B cell (primary cell): ENCODE data around the gene PLK1. TPM values are rescaled to one million over a fixed set of nuclear protein-coding genes. Genes with fewer than 3 reads are reported as not detected.

Source experiments
- ATAC-seq: fragments of 200-7000 bp; cut with Tn5 transposase; one replicate; pipeline ENCODE4 v1.10.0; 2021; ENCODE audit warnings: low read depth, mild to moderate bottlenecking, moderate number of reproducible peaks, moderate library complexity
- CTCF ChIA-PET: fragments of 350-600 bp; sonication (Branson Sonifier 250); formaldehyde crosslinking; loops from one replicate; lab custom pipeline; 2021; ENCODE audit warnings: antibody characterized with exemption, inconsistent platforms; lab: Charles Lee
- POLR2A ChIA-PET: fragments of 350-600 bp; sonication (Branson Sonifier 250); formaldehyde crosslinking; loops from one replicate; lab custom pipeline; 2021; ENCODE audit warnings: antibody characterized with exemption; lab: Charles Lee
- DNase-seq: peaks from one replicate; pipeline ENCODE4 v3.0.0; 2013
- H2AFZ ChIP-seq: 2 replicates; pipeline ENCODE4 v1.6.1; 2012; ENCODE audit warnings: mild to moderate bottlenecking, low read depth, low read length; ENCODE audit not compliant: insufficient read depth, poor library complexity, severe bottlenecking
- H3K27ac ChIP-seq, 2 donors: 1 replicate in 1 of 2; 2 replicates in 1 of 2; pipeline ENCODE4 v1.5.1; 2012 to 2013; ENCODE audit warnings: low read length in 2 of 2, mild to moderate bottlenecking in 2 of 2, moderate library complexity in 1 of 2
- H3K27me3 ChIP-seq, 4 experiments: fragments of 200-600 bp in 1 of 4; sonication (generic) in 1 of 4; replicated peaks in 1 of 4; 1 replicate in 2 of 4; 2 replicates in 2 of 4; pipeline versions ENCODE4 v1.6.1 to v1.7.0; 2013 to 2016; ENCODE audit warnings: low read length in 3 of 4, mild to moderate bottlenecking in 2 of 4, mixed read lengths in 1 of 4, moderate library complexity in 1 of 4; ENCODE audit not compliant: insufficient read depth in 4 of 4, control insufficient read depth in 3 of 4; ENCODE audit errors: control extremely low read depth in 1 of 4
- H3K36me3 ChIP-seq, 2 experiments: replicated peaks in 1 of 2; 1 replicate in 1 of 2; 2 replicates in 1 of 2; pipeline versions ENCODE4 v1.6.1 to v1.7.1; 2013; ENCODE audit warnings: low read length in 1 of 2; ENCODE audit not compliant: insufficient read depth in 2 of 2, control insufficient read depth in 1 of 2; ENCODE audit errors: control extremely low read depth in 1 of 2, extremely low read depth in 1 of 2
- H3K4me1 ChIP-seq, 2 donors: fragments of 200-600 bp in 1 of 2; sonication (generic) in 1 of 2; 1 replicate in 1 of 2; 2 replicates in 1 of 2; pipeline versions ENCODE4 v1.5.1 to v1.6.1; 2013 to 2017; ENCODE audit warnings: low read length in 2 of 2; ENCODE audit not compliant: control insufficient read depth in 2 of 2, insufficient read depth in 2 of 2
- H3K4me2 ChIP-seq: replicated peaks from 2 replicates; pipeline ENCODE3; 2012; ENCODE audit warnings: mild to moderate bottlenecking, low read depth, low read length; ENCODE audit not compliant: poor library complexity, severe bottlenecking
- H3K4me3 ChIP-seq, 5 experiments: fragments of 200-600 bp in 1 of 5; sonication (generic) in 1 of 5; 1 replicate in 3 of 5; 2 replicates in 2 of 5; pipeline versions ENCODE4 v1.5.1 to v1.7.0; 2011 to 2016; ENCODE audit warnings: low read length in 4 of 5, mild to moderate bottlenecking in 4 of 5, low read depth in 2 of 5, control low read depth in 1 of 5, moderate library complexity in 1 of 5; ENCODE audit not compliant: insufficient read depth in 1 of 5; ENCODE audit errors: control extremely low read depth in 1 of 5, extremely low read depth in 1 of 5
- H3K79me2 ChIP-seq: fragments of 200-600 bp; sonication (generic); one replicate; pipeline ENCODE4 v1.6.0; 2016; ENCODE audit warnings: low read length; ENCODE audit not compliant: control insufficient read depth, insufficient read depth
- H3K9ac ChIP-seq: fragments of 200-600 bp; sonication (generic); 2 replicates; pipeline ENCODE4 v1.6.1; 2017; ENCODE audit warnings: mild to moderate bottlenecking, low read length, moderate library complexity
- H3K9me3 ChIP-seq, 3 donors: one replicate each; pipeline versions ENCODE4 v1.6.1 to v1.7.1; 2013; ENCODE audit warnings: low read length in 2 of 3; ENCODE audit not compliant: control insufficient read depth in 2 of 3, insufficient read depth in 1 of 3; ENCODE audit errors: control extremely low read depth in 1 of 3
- H4K20me1 ChIP-seq: 2 replicates; pipeline ENCODE4 v1.6.0; 2012; ENCODE audit warnings: mild to moderate bottlenecking, low read length; ENCODE audit not compliant: insufficient read depth, control insufficient read depth, poor library complexity, severe bottlenecking
- H3K27ac Mint-ChIP-seq: one replicate; pipeline ENCODE4 v1.8.0; 2021; ENCODE audit warnings: mixed read lengths
- H3K27me3 Mint-ChIP-seq: one replicate; pipeline ENCODE4 v1.8.0; 2021; ENCODE audit warnings: mixed read lengths
- H3K4me1 Mint-ChIP-seq: one replicate; pipeline ENCODE4 v1.8.0; 2021; ENCODE audit warnings: mixed read lengths
- H3K4me3 Mint-ChIP-seq: one replicate; pipeline ENCODE4 v1.8.0; 2021; ENCODE audit warnings: mixed read lengths
- H3K9me3 Mint-ChIP-seq: one replicate; pipeline ENCODE4 v1.8.0; 2022; ENCODE audit warnings: mixed read lengths; ENCODE audit not compliant: insufficient read depth
- CTCF ChIP-seq: fragments of 200-600 bp; IDR thresholded peaks from one replicate; pipeline ENCODE4 v1.8.0; 2022; ENCODE audit warnings: antibody characterized with exemption, mild to moderate bottlenecking
- EZH2 ChIP-seq: IDR thresholded peaks from 2 replicates; pipeline ENCODE4 v1.6.1; 2012; ENCODE audit warnings: borderline replicate concordance, low read depth, mild to moderate bottlenecking, moderate library complexity, low read length; ENCODE audit not compliant: insufficient read depth, poor library complexity, severe bottlenecking
- WGBS: methylation state at CpG from one replicate; pipeline ENCODE4 v1.1.5; 2013; ENCODE audit warnings: missing lambda C conversion rate; ENCODE audit not compliant: insufficient coverage; 5-methylcytosine and 5-hydroxymethylcytosine counted together
- intact Hi-C: fragments of 100-400 bp; cut with micrococcal nuclease; formaldehyde crosslinking; loops from one replicate; pipeline ENCODE4 v1.10.0; 2022
- polyA plus RNA-seq: library from polyadenylated mRNA; depleted of rRNA; stranded (reverse); fragments of >200 nt; gene quantifications from 2 replicates; pipeline ENCODE4 v1.2.3, GENCODE V29; 2012
- total RNA-seq, 2 donors: library from RNA; stranded (reverse); fragments of 120-200 nt in 1 of 2; gene quantifications; 1 replicate in 1 of 2; 2 replicates in 1 of 2; pipeline versions ENCODE4 v1.2.3 to v1.2.4, GENCODE V29; 2013 to 2022

Gene PLK1
- total and polyA plus RNA-seq, 2 donors (not counting 1 experiment from before 2014, with no cell fraction given): 2.7 to 3.5 TPM

- Histone ChIP-seq H3K27me3 (no peaks in the 10 kb centered on the region), H4K20me1 (no peaks in the 10 kb centered on the region), H3K36me3 (peaks cover 4 to 15% of the 10 kb centered on the region in 2 experiments), H3K9ac (peak overlapping the region; percentile 97), H3K4me1 (peaks cover 13 to 20% of the 10 kb centered on the region in 2 donors), H3K4me2 (peak overlapping the region; percentile 85), H3K9me3 (no peaks in the 10 kb centered on the region), H3K79me2 (peaks cover 59% of the 10 kb centered on the region), H3K27ac (peak overlapping the region in 1 of 2 donors; percentile 84), H2AFZ (peak overlapping the region; percentile 92), H3K4me3 (peak overlapping the region in 4 of 5 experiments; percentile 89 to 100 (median 95))
- 57% methylated on average over 3 of the region's 14 CpGs for WGBS
- peaks cover 39% of the 10 kb centered on the region for H3K4me1 Mint-ChIP-seq
- DNase-seq (peak; percentile 12), ATAC-seq (no peak)
- H3K4me3 Mint-ChIP-seq: peak overlapping the region; percentile 99
- intact Hi-C loops: no loop called here
- H3K27me3 Mint-ChIP-seq: no peaks in the 10 kb centered on the region
- TF ChIP-seq EZH2 (no peak), CTCF (no peak)
- H3K9me3 Mint-ChIP-seq: no peaks in the 10 kb centered on the region
- peak overlapping the region; percentile 98 for H3K27ac Mint-ChIP-seq
- CTCF ChIA-PET: interaction anchor here (0.7 to 1.3 kb wide), 3 partner anchors 85 to 610 kb away, joined by 3 to 5 read pairs (median 3); partner anchors contain the start of gene UBFD1
- POLR2A ChIA-PET: interaction anchor here (0.6 to 0.7 kb wide), 2 partner anchors 258 to 1920 kb away, joined by 3 to 6 read pairs; no protein-coding TSS in a partner anchor
Measured at GRCh38 chr16:23642246-23642774, 36.4 kb upstream of the PLK1 start.

- Mint-ChIP-seq H3K27ac (peak overlapping the region; percentile 39), H3K4me3 (peak overlapping the region; percentile 1), H3K4me1 (peaks cover 35% of the 10 kb centered on the region), H3K27me3 (no peaks in the 10 kb centered on the region), H3K9me3 (no peaks in the 10 kb centered on the region)
- Histone ChIP-seq H3K9me3 (no peaks in the 10 kb centered on the region), H3K4me2 (peak overlapping the region; percentile 32), H3K4me3 (no peak overlapping the region), H3K36me3 (peaks cover 6 to 23% of the 10 kb centered on the region in 2 experiments), H3K9ac (peak overlapping the region; percentile 20), H2AFZ (peak overlapping the region; percentile 6), H3K27ac (peak overlapping the region in 1 of 2 donors; percentile 58), H3K79me2 (peaks cover 57% of the 10 kb centered on the region), H3K27me3 (no peaks in the 10 kb centered on the region), H4K20me1 (peaks cover 25% of the 10 kb centered on the region), H3K4me1 (peaks cover 13% of the 10 kb centered on the region in 2 donors)
- WGBS: no CpG with 5 or more reads among the region's 4 CpGs
- no peak for TF ChIP-seq CTCF
- no peak for TF ChIP-seq EZH2
- DNase-seq: no peak
- ChIA-PET POLR2A (no interaction called here), CTCF (no interaction called here)
- intact Hi-C loops: no loop called here
- ATAC-seq: no peak
Measured at GRCh38 chr16:23650674-23651416, 27.8 kb upstream of the PLK1 start.
